Central memory CD8-positive, alpha-beta T cell (primary cell): Measurements from ENCODE around the gene FHOD3.

Experiments used
- ATAC-seq: fragments of 150-1000 bp; cut with Tn5 transposase; replicated peaks from 2 replicates; pipeline ENCODE4 v1.10.0; 2022; ENCODE audit warnings: mild to moderate bottlenecking, moderate FRiP score, moderate number of reproducible peaks; ENCODE audit not compliant: poor library complexity, severe bottlenecking; ENCODE audit errors: extremely low read depth
- DNase-seq, 2 donors: peaks; one replicate each; pipeline ENCODE4 v3.0.0; 2021; ENCODE audit warnings: low spot score in 2 of 2
- H3K27ac Mint-ChIP-seq: one replicate; pipeline ENCODE4 v1.8.0; 2022; ENCODE audit warnings: low read depth, mild to moderate bottlenecking, moderate library complexity, mixed read lengths
- H3K27me3 Mint-ChIP-seq: one replicate; pipeline ENCODE4 v1.8.0; 2022; ENCODE audit warnings: mixed read lengths
- H3K36me3 Mint-ChIP-seq: one replicate; pipeline ENCODE4 v1.8.0; 2022; ENCODE audit warnings: mild to moderate bottlenecking, moderate library complexity, mixed read lengths; ENCODE audit not compliant: insufficient read depth
- H3K4me1 Mint-ChIP-seq: one replicate; pipeline ENCODE4 v1.8.0; 2022; ENCODE audit warnings: mixed read lengths
- H3K4me3 Mint-ChIP-seq: one replicate; pipeline ENCODE4 v1.8.0; 2022; ENCODE audit warnings: mild to moderate bottlenecking, moderate library complexity, mixed read lengths
- H3K9me3 Mint-ChIP-seq: one replicate; pipeline ENCODE4 v1.8.0; 2022; ENCODE audit warnings: mixed read lengths

The FHOD3 gene

DNA sequence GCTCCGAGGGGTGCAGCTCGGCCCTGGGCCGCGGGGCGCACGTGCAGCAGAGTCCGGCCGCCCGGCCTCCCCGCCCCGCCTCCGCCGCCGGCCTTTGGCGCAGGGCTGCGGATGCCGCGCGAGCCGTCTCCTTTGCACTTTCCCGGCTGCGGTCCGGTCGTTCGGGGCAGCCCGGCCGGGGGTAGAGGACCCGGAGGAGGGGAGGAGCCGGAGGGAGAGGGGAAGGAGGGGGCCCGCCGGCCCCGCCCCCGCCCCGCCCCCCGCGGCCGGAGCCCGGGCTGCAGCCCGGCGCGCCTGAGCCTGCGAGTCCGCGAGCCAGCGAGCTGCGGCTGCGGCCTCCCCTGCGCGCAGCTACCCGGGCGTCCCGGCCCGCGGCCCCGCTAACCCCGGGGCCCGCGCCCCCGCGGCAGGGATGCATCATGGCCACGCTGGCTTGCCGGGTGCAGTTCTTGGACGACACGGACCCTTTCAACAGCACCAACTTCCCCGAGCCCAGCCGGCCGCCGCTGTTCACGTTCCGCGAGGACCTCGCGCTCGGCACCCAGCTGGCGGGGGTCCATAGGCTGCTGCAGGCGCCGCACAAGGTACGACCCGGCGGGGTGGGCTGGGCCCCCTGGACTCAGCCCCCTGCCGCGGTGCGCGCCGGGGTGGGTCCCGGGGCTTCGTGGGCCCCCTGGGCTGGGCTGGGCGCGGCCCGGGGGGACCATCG lies at the start of gene FHOD3:
Gene FHOD3, plus strand, starts transcription at position 297 of the 709 bp plus-strand sequence. Its CDS starts 123 bp downstream, at position 420.
- no peaks in the 10 kb centered on the region for H3K36me3 Mint-ChIP-seq
- H3K4me1 Mint-ChIP-seq: no peaks in the 10 kb centered on the region
- H3K9me3 Mint-ChIP-seq: no peaks in the 10 kb centered on the region
- ATAC-seq: no peak
- no peak within 1 kb of the TSS for H3K27ac Mint-ChIP-seq
- H3K4me3 Mint-ChIP-seq: no peak within 1 kb of the TSS
- H3K27me3 Mint-ChIP-seq: peaks cover 39% of the 10 kb centered on the region
- DNase-seq: no peak

DNA sequence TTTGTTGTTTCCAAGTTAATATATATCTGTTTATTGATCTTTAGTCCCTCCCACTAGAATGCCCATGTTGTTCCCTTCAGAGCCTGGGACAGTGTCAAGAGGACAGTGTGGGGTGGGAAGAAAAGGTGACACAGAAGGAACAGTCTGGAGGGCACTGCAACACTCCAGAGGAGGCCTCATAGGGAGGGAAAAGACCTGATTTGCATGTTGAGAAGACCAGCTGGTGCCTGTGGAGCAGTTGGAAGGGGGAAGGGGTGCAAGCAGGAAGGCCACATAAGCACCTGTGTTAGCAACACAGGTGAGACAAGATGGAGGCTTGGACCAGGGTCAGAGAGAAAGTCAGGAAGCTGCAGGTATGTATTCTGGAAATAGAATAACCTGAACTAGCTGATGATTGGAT lies 48.1 kb upstream of the FHOD3 start:
- Mint-ChIP-seq H3K27me3 (peaks cover 86% of the 10 kb centered on the region), H3K4me1 (no peaks in the 10 kb centered on the region), H3K4me3 (no peak overlapping the region), H3K36me3 (no peaks in the 10 kb centered on the region), H3K27ac (no peak overlapping the region), H3K9me3 (no peaks in the 10 kb centered on the region)
- ATAC-seq: no peak
- DNase-seq: no peak

DNA sequence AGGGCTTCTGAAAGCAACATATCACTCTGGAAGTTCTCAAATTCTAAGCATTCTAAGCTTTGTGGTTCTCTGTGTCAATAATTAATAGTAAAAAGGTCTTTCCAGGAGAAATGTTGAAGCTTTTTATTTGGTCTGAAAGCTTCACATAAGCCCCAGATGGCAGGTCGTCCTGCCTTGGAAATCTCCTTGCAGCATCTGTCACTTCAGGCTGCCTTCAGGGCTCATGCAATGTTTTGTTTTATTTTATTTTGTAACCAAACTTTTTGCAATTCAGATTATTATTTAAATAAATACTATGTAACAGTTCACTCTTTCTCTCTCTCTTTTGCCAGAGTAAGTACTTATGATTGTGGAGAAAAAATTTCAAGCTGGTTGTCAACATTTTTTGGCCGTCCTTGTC lies 46.7 kb upstream of the FHOD3 start:
- no peaks in the 10 kb centered on the region for H3K9me3 Mint-ChIP-seq
- H3K27ac Mint-ChIP-seq: no peak overlapping the region
- H3K27me3 Mint-ChIP-seq: peaks cover 72% of the 10 kb centered on the region
- H3K36me3 Mint-ChIP-seq: no peaks in the 10 kb centered on the region
- ATAC-seq (no peak), DNase-seq (no peak)
- no peak overlapping the region for H3K4me3 Mint-ChIP-seq
- H3K4me1 Mint-ChIP-seq: no peaks in the 10 kb centered on the region

DNA sequence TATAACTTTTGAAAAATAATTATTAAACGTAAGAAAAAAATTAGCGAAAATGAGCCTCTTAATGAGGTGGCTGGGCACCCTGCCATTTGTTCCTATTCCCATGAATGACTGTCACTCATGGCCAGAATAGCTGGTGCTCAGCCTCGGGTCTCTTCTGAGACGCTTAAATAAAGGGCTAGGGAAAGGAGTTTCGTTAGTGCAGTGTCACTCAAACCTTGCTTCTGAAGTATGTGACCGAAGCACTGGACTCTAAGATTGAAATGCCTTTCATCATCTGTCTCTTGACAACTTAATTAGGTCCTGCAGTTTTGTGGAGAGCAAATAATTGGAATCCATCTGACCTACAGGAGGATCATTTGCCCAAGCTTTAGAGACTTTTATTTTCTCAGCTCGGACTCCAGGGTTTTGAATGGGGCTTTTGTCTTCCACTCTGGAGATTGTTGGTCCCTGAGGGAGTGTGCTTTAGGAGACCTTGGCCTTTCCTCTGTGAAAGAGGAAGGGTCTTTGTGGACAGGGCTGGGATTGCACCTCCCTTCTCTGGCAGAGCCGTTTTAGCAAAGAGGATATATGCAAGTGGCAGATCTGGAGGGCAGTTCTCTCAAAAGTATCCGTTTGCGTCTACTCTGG lies 42.3 kb upstream of the FHOD3 start:
- no peaks in the 10 kb centered on the region for H3K36me3 Mint-ChIP-seq
- no peaks in the 10 kb centered on the region for H3K9me3 Mint-ChIP-seq
- H3K27me3 Mint-ChIP-seq: peaks cover 39% of the 10 kb centered on the region
- no peaks in the 10 kb centered on the region for H3K4me1 Mint-ChIP-seq
- DNase-seq (no peak), ATAC-seq (no peak)
- no peak overlapping the region for H3K27ac Mint-ChIP-seq
- H3K4me3 Mint-ChIP-seq: no peak overlapping the region

DNA sequence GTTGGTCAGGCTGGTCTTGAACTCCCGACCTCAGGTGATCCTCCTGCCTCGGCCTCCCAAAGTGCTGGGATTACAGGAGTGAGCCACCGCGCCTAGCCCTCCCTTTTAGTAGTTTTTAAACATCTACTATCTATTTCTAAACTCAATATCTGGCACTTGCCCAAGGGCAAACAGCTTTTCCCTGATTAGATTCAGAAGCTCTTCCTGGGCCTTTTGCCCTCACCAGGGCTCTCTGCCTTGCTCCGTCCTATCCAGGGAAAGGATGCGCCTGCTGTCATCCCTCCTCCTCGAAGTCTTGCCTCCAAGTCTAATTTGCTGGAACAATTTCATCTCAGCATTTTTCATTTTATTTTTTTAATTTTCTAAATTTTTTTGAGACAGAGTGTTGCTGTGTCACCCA lies 41.4 kb upstream of the FHOD3 start:
- no peaks in the 10 kb centered on the region for H3K4me1 Mint-ChIP-seq
- no peak for DNase-seq
- no peaks in the 10 kb centered on the region for H3K36me3 Mint-ChIP-seq
- peaks cover 37% of the 10 kb centered on the region for H3K27me3 Mint-ChIP-seq
- no peak for ATAC-seq
- no peak overlapping the region for H3K27ac Mint-ChIP-seq
- H3K9me3 Mint-ChIP-seq: no peaks in the 10 kb centered on the region
- H3K4me3 Mint-ChIP-seq: no peak overlapping the region

DNA sequence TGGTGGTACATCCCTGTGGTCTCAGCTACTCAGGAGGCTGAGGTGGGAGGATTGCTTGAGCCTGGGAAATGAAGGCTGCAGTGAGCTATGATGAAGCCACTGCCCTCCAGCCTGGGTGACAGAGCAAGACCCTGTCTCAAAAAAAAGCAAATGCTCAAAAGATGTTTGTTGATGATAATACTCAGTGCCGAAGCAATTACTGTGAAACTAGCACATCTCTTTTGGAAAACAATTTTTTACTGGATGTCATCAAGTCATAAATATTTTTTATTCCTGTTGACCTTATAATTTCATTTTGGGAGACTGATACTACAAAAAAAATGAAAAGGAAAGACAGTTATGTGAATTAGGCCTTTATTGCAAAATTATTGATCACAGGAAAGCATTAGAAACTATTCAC lies 34.5 kb upstream of the FHOD3 start:
- no peaks in the 10 kb centered on the region for H3K4me1 Mint-ChIP-seq
- H3K4me3 Mint-ChIP-seq: no peak overlapping the region
- peaks cover 20% of the 10 kb centered on the region for H3K27me3 Mint-ChIP-seq
- DNase-seq: no peak
- no peaks in the 10 kb centered on the region for H3K36me3 Mint-ChIP-seq
- no peaks in the 10 kb centered on the region for H3K9me3 Mint-ChIP-seq
- ATAC-seq: no peak
- H3K27ac Mint-ChIP-seq: no peak overlapping the region

DNA sequence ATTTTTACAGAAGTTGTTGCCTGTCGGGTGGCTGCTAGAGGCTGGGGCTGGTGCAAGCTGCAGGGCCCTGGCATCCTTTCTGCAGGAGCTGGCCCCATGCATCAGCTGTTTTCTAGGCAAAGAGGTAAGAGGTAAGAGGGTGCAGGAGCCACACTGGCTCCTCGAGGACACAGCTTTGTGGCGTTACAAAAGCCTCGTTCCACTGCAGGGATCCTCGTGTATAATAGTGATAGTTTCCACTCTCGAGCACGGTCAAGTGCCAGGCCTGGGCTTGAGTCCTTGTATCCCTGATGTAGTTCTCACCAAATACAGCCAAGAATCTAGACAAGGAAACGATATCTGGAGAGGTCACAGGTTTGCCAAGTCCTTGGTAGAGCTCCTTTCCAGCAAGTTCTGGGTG lies 33.2 kb upstream of the FHOD3 start:
- Mint-ChIP-seq H3K4me3 (no peak overlapping the region), H3K36me3 (no peaks in the 10 kb centered on the region), H3K4me1 (no peaks in the 10 kb centered on the region), H3K27ac (no peak overlapping the region), H3K27me3 (peaks cover 20% of the 10 kb centered on the region), H3K9me3 (no peaks in the 10 kb centered on the region)
- DNase-seq (no peak), ATAC-seq (no peak)

DNA sequence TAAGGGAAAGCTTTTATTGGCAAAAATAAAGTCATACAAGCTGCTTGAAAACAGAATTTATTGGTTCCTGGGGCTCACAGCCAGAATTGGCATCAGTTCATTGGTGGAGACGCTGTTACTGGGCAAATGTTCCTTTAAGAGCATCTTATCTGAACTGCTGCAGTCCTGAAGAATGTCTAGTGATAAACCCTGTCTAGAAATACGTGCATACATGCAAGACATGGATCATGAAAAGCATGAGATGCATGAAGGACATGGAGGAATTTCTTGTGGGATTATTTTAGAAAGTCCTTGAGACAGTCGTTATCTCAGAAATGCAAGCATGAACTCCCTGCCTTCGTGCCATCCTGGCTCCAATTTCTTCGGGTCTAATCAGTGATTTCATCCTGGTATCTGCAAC lies 32.5 kb upstream of the FHOD3 start:
- ATAC-seq (no peak), DNase-seq (no peak)
- H3K4me3 Mint-ChIP-seq: no peak overlapping the region
- H3K27me3 Mint-ChIP-seq: peaks cover 20% of the 10 kb centered on the region
- H3K9me3 Mint-ChIP-seq: no peaks in the 10 kb centered on the region
- H3K27ac Mint-ChIP-seq: no peak overlapping the region
- no peaks in the 10 kb centered on the region for H3K36me3 Mint-ChIP-seq
- no peaks in the 10 kb centered on the region for H3K4me1 Mint-ChIP-seq

DNA sequence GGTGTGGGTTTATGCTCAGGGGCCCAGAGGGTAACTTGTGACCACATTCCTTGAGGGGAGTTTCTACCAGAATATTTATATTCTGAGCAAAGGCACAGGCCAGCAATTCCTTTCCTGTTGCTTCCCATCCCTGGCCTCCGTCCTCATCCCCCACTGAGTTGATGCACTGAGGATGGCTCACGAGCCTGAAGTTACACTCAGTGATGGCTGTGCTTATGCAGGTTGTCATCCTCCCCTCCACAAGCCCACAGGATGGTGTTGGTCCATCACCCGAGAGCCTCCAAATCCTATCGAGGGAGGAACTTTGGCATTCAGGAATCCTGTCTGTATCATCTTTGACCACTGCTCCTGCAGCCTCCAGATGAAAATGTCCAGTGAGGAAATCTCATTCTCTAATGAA lies 28.4 kb upstream of the FHOD3 start:
- Mint-ChIP-seq H3K4me1 (no peaks in the 10 kb centered on the region), H3K4me3 (no peak overlapping the region), H3K27ac (no peak overlapping the region), H3K27me3 (peaks cover 20% of the 10 kb centered on the region), H3K9me3 (no peaks in the 10 kb centered on the region), H3K36me3 (no peaks in the 10 kb centered on the region)
- DNase-seq (no peak), ATAC-seq (no peak)

DNA sequence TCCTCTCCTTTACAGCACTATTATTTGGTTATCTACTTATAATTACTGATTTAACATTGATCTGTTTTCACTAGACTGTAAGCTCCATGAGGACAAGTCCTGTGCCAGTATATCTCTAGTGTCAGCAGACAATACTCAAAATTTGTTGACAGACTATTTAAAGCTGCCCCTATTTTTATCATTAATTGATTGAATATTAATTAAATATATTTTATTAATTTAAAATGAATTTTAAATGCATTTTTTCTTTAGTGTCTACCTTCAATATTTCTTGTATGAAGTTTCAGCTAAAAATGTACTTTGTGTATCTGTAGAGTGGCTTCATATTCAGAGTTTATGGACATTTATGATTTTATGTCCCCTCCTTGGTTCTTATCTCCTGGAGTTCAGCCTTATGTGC lies 26.4 kb upstream of the FHOD3 start:
- Mint-ChIP-seq H3K27me3 (peaks cover 35% of the 10 kb centered on the region), H3K9me3 (no peaks in the 10 kb centered on the region), H3K36me3 (no peaks in the 10 kb centered on the region), H3K27ac (no peak overlapping the region), H3K4me3 (no peak overlapping the region), H3K4me1 (no peaks in the 10 kb centered on the region)
- DNase-seq: no peak
- ATAC-seq: no peak

DNA sequence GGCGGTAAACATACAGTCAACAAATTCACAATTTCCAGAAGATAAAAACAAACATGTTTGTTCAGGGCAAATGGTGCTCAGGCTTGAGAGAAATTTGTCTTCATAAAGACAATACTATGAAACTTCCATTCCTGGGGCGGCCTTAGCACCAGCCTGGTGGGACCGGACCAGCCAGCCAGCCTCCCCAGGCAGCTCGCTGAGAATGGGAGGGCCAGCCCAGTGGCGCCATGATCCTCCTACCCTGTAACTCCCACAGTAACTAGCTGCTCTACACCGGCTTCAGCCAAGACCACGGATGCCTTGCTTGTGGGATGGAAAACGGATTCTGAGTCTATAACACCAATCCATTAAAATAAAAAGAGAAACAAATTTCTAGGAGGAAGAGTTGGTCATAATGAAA lies 24.2 kb upstream of the FHOD3 start:
- peaks cover 56% of the 10 kb centered on the region for H3K27me3 Mint-ChIP-seq
- DNase-seq (no peak), ATAC-seq (no peak)
- H3K36me3 Mint-ChIP-seq: no peaks in the 10 kb centered on the region
- no peaks in the 10 kb centered on the region for H3K4me1 Mint-ChIP-seq
- H3K4me3 Mint-ChIP-seq: no peak overlapping the region
- no peak overlapping the region for H3K27ac Mint-ChIP-seq
- no peaks in the 10 kb centered on the region for H3K9me3 Mint-ChIP-seq

DNA sequence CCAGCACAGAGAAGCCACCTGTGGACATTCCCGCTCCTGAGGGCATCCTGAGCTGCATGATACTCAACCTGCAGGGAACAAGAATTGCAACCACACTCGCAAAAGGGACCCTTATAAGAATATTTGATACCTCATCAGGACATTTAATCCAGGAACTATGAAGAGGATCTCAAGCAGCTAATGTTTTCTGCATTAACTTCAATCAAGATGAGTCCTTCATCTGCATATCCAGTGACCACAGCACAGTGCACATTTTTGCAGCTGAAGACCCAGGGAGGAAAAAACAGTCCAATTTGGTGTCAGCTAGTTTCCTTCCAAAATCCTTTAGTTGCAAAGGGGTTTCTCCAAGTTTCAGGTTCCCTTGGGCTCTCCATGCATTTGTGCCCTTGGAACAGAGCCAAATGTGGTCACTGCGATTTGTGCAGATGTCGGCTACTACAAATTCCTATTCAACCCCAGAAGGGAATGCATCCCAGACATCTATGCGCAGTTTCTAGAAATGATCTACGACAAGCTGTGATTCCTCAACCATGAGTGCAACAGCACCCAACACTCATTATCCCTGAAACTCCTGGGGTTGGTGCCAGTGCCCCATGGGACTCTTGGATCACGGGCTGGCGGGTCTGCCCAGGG lies 23.3 kb upstream of the FHOD3 start:
- ATAC-seq (no peak), DNase-seq (no peak)
- H3K9me3 Mint-ChIP-seq: no peaks in the 10 kb centered on the region
- no peaks in the 10 kb centered on the region for H3K36me3 Mint-ChIP-seq
- H3K4me3 Mint-ChIP-seq: no peak overlapping the region
- no peak overlapping the region for H3K27ac Mint-ChIP-seq
- H3K27me3 Mint-ChIP-seq: peaks cover 58% of the 10 kb centered on the region
- H3K4me1 Mint-ChIP-seq: no peaks in the 10 kb centered on the region

DNA sequence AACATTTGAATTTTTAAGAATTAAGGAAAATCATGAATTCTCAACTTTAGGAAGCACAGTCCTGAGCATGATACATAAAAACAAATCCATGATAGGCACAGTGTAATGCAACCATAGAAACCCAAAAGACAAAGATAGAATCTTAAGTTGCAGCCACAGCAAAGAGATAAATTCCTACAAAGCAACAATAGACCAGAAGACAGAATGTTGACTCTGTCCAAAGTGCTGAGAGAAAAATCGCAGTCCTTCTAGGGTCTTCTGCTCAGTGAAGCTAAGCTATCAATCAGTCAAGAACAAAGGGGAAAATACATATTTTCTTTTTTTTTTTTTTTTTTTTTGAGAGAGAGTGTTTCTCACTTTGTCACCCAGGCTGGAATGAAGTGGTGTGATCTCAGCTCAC lies 22.0 kb upstream of the FHOD3 start:
- H3K36me3 Mint-ChIP-seq: no peaks in the 10 kb centered on the region
- peaks cover 70% of the 10 kb centered on the region for H3K27me3 Mint-ChIP-seq
- no peak overlapping the region for H3K4me3 Mint-ChIP-seq
- ATAC-seq (no peak), DNase-seq (no peak)
- no peaks in the 10 kb centered on the region for H3K9me3 Mint-ChIP-seq
- H3K27ac Mint-ChIP-seq: no peak overlapping the region
- no peaks in the 10 kb centered on the region for H3K4me1 Mint-ChIP-seq
